ENCODE results near the gene ITPKC.
"Not testable (repeated sequence)": the region's sequence is repeated elsewhere in the genome, so short reads cannot be mapped to it uniquely, and the experiment has no call there.

GRCh38 chr19:40766385-40766784, 49.5 kb downstream of the ITPKC start:
- TF ChIP-seq ZFP30 (CRISPR knock-in tag; IDR thresholded peaks at IDR 0.05); ZNF8 (CRISPR knock-in tag; IDR thresholded peaks at IDR 0.05); ZNF565 (CRISPR knock-in tag; conservative IDR thresholded peaks at IDR 0.05; ENCODE audit: low read depth); ZFP3 (CRISPR knock-in tag; IDR thresholded peaks at IDR 0.05); RARB (CRISPR knock-in tag; IDR thresholded peaks at IDR 0.05); TSHZ2 (CRISPR knock-in tag; IDR thresholded peaks at IDR 0.05): not testable (repeated sequence)
